VCaP (cell line): ENCODE results near the gene VSIG10.
"Not testable (repeated sequence)": the region's sequence is repeated elsewhere in the genome, so short reads cannot be mapped to it uniquely, and the experiment has no call there.

ENCODE experiments used
- H3K27ac ChIP-seq: fragments of 450-650 bp; 2 replicates; pipeline ENCODE4 v1.5.1; 2017
- CTCF ChIP-seq: fragments of 450-650 bp; conservative IDR thresholded peaks from 2 replicates; pipeline ENCODE4 v1.5.1; 2017; ENCODE audit warnings: mild to moderate bottlenecking, moderate library complexity

Gene VSIG10

GRCh38 chr12:118094039-118094438, 9.8 kb downstream of the VSIG10 start:
- no peak for TF ChIP-seq CTCF

GRCh38 chr12:118089782-118090181, 14.0 kb downstream of the VSIG10 start:
- no peak overlapping the region for H3K27ac ChIP-seq
- no peak for TF ChIP-seq CTCF

More at GRCh38 chr12:118094039-118094438, 9.8 kb downstream of the VSIG10 start:
- no peak overlapping the region for H3K27ac ChIP-seq

GRCh38 chr12:118082161-118082560, 21.6 kb downstream of the VSIG10 start:
- TF ChIP-seq CTCF, result no peak
- H3K27ac ChIP-seq, result no peak overlapping the region

- H3K27ac ChIP-seq, result not testable (repeated sequence)
These were observed 22.3 kb downstream of the VSIG10 start for GRCh38 chr12:118081521-118081920.

GRCh38 chr12:118073768-118074167, 30.0 kb downstream of the VSIG10 start:
- no peak overlapping the region for H3K27ac ChIP-seq
- no peak for TF ChIP-seq CTCF

- TF ChIP-seq CTCF, result no peak
- H3K27ac ChIP-seq, result no peak overlapping the region
These were observed 33.2 kb downstream of the VSIG10 start for GRCh38 chr12:118070650-118071049.

- H3K27ac ChIP-seq, result no peak overlapping the region
- TF ChIP-seq CTCF, result no peak
These were observed 35.4 kb downstream of the VSIG10 start for GRCh38 chr12:118068445-118068844.

- peak overlapping the region; percentile 99; the same call in 1 of the 2 replicates for H3K27ac ChIP-seq
- TF ChIP-seq CTCF, result no peak
These were observed 38.4 kb downstream of the VSIG10 start for GRCh38 chr12:118065380-118065779.
